Activated naive CD8-positive, alpha-beta T cell (primary cell): ENCODE measurements around the gene ATF6.

Experiments used
- H3K27ac Mint-ChIP-seq: one replicate; pipeline ENCODE4 v1.8.0; 2021; ENCODE audit warnings: mixed read lengths
- H3K27me3 Mint-ChIP-seq: one replicate; pipeline ENCODE4 v1.8.0; 2021; ENCODE audit warnings: mixed read lengths
- H3K36me3 Mint-ChIP-seq: one replicate; pipeline ENCODE4 v1.8.0; 2021; ENCODE audit warnings: mixed read lengths
- H3K4me1 Mint-ChIP-seq: one replicate; pipeline ENCODE4 v1.8.0; 2021; ENCODE audit warnings: low read depth, mixed read lengths
- H3K4me3 Mint-ChIP-seq: one replicate; pipeline ENCODE4 v1.8.0; 2021; ENCODE audit warnings: mild to moderate bottlenecking, mixed read lengths
- H3K9me3 Mint-ChIP-seq: one replicate; pipeline ENCODE4 v1.8.0; 2021; ENCODE audit warnings: low read depth, mixed read lengths

ATF6 gene

DNA sequence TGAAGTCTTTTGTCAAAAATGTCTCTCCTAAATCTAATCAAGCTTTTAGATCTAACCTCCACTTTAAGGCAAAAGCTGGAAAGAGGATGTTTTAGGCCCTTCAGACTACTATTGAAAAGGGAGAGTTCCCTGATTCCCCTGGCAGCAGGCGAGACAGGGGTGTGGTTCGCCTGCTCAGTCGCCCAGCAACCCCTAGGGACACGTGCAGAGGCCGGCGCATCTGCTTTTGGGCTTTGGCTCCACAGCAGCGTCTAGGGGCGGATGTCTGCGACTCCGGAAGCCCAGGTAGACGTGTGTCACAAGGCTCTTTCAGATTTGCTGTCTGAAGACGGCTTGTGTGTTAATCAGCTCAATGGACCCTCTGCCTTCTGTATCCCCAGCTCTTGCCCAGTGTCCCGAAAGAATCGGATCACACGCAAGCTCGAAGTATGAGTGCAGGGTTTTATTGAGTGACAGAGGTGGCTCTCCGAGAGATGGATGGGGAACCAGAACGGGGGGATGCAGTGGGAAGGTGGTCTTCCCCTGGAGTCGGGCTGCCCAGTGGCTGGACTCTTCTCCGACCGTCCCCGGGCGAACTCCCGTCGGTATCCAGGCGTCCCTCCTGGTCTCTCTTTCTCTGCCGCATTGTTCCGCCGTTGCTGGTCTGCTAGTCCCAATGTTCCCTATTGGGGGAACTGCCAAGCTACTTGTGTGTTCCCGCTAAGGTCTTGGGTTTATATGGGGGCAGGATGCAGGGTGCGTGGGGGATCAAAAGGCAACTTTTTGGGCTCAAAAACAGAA lies 212.1 kb downstream of the ATF6 start:
- Mint-ChIP-seq H3K27me3 (no peaks in the 10 kb centered on the region), H3K36me3 (no peaks in the 10 kb centered on the region), H3K4me1 (no peaks in the 10 kb centered on the region), H3K9me3 (no peaks in the 10 kb centered on the region), H3K4me3 (no peak overlapping the region), H3K27ac (no peak overlapping the region)

DNA sequence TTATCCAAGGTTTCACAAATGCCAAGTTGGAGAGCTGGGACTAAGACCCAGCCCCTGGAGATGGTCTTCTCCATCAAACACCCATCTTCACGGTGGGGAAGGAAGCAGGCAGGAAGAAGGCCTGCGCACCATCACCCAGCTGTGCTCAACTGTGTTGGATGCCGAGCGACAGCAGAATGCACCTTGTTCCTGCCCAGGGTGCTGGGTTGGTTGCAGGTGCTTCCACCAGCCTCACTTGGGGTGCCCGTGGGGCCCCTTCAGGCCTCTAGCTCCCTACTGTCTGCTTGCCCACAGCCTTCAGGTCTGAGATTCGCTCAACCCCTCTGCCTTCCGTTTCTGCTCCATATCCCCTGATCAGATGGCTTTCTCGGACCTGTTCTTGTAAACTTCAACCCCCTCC lies 215.0 kb downstream of the ATF6 start:
- H3K9me3 Mint-ChIP-seq, result no peaks in the 10 kb centered on the region
- no peaks in the 10 kb centered on the region for H3K36me3 Mint-ChIP-seq
- no peaks in the 10 kb centered on the region for H3K27me3 Mint-ChIP-seq
- H3K27ac Mint-ChIP-seq, result no peak overlapping the region
- no peak overlapping the region for H3K4me3 Mint-ChIP-seq
- H3K4me1 Mint-ChIP-seq, result no peaks in the 10 kb centered on the region

DNA sequence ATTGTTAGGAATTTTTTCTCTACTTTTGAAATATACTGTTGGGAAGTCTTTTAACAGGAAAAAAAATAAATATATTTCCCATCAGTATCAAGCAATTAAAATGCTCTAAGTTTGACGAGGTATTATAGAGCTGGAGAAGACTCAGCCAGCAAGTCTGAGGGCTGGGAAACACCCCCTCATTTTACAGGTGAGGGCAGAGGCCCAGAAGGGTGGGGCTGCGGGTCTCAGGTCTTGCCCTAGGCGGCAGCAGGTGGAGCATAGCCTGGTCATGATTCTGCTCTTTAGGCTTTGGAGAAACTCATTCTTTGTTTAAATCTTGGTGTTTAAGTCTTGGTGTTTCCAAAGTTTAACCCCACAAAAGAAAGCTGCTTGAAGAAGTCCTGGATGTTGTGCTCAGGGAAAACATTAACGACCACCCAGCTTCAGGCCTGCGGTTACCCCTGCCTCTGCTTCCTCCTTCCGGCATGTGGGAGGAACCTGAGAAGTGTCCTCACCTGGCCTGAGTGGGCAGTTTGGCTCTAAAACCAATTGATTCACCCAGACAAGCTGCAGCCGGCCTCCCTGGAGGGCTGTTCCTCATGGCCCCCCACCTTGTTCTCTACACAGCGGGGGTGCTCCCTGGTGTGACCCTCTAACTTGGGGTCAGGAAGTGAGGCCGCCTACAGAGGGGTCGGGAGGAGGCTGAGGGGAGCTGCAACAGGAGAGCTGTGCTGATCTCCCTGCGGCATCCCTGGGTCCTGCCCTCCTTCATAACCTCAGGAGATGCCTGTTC lies 215.8 kb downstream of the ATF6 start:
- no peak overlapping the region for H3K4me3 Mint-ChIP-seq
- no peaks in the 10 kb centered on the region for H3K36me3 Mint-ChIP-seq
- H3K9me3 Mint-ChIP-seq, result no peaks in the 10 kb centered on the region
- H3K27ac Mint-ChIP-seq, result no peak overlapping the region
- H3K4me1 Mint-ChIP-seq, result no peaks in the 10 kb centered on the region
- H3K27me3 Mint-ChIP-seq, result no peaks in the 10 kb centered on the region

DNA sequence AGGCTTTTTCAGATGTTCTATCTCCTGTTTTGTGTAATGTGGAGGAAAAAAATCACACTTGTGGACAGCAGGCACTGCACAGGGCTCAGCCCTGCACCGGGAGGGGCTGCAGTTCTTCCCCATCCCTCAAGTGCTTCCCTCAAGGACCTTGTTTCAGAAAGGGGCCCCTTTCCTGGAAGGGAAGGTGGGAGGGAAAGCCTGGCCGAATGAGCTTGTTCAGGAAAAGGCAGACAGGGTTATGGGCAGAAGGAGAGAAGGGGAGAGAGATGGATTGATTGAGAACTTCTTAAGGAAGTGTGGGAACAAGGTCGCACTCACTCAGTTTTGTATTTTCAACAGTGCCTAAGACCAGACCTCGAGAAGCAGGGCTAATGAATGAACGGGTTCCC lies 216.4 kb downstream of the ATF6 start:
- Mint-ChIP-seq H3K4me1 (no peaks in the 10 kb centered on the region), H3K36me3 (no peaks in the 10 kb centered on the region), H3K27me3 (no peaks in the 10 kb centered on the region)

DNA sequence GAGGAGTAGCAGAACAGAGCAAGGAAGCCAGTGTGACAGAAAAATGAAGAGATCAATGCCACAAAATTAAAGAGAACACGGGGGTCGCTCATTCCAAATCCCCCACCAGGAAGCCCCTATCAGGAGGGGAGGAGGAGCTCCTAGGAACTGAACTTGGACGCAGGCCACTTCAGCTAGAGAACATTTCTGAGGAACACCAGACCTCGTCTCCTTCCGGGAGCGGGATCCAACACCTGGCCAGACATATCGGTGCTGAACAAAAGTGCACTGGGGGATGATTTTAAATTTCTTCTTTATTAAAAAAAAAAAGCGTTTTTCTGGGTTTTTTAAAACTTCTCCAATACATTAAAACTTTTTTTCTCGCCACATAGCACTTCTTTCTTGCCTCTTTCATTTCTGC lies 216.8 kb downstream of the ATF6 start:
- Mint-ChIP-seq H3K36me3 (no peaks in the 10 kb centered on the region), H3K27me3 (no peaks in the 10 kb centered on the region), H3K4me3 (no peak overlapping the region), H3K27ac (no peak overlapping the region), H3K9me3 (peaks cover 5% of the 10 kb centered on the region), H3K4me1 (no peaks in the 10 kb centered on the region)

More for the DNA sequence above, 216.4 kb downstream of the ATF6 start:
- Mint-ChIP-seq H3K9me3 (peaks cover 5% of the 10 kb centered on the region), H3K4me3 (no peak overlapping the region), H3K27ac (no peak overlapping the region)

DNA sequence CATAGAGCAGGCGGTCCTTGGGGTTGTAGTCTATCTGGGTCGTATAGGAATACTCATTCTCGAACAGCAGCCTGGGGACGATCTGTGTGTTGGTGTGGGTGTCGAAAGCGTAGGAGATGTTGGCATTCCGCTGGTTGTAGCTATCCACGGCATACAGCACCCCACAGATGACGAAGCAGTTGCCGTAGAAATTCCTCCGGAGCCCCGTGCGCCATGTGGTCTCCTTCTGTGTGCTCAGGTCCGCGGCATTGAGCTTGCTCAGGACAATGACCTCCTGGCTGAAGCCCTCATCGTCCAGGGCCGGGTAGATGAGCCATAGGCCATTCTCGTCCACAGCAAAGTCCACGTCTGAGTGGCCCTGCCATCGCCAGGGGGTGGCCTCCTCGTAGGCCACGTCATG lies 217.6 kb downstream of the ATF6 start:
- Mint-ChIP-seq H3K4me1 (no peaks in the 10 kb centered on the region), H3K27ac (no peak overlapping the region), H3K36me3 (no peaks in the 10 kb centered on the region), H3K9me3 (peaks cover 5% of the 10 kb centered on the region), H3K27me3 (no peaks in the 10 kb centered on the region), H3K4me3 (no peak overlapping the region)

DNA sequence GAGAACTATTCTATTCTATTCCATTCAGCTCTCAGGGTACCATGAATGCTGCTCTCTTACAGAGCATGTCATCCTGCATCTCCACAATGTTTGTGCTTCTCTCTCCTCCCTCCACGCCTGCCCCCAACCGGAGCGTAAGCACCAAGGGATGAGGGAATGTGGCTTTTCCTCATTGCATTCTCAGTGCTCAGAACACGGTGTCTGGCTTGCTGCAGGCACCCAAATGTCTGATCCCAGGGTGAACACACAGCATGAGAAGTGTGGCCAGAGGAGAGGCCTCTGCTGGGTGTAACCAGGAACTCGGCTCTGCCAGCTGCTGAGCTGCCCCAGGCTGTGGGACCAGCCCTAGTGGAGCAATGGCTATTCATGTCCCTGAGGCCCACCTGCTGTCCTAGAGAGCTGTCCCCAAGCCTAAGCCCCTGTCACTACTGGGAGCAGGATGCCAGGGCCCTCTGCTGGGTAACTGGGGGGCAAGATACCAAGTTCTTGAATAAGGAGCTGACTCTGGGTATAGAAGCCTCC lies 219.2 kb downstream of the ATF6 start:
- Mint-ChIP-seq H3K4me3 (no peak overlapping the region), H3K36me3 (no peaks in the 10 kb centered on the region), H3K4me1 (no peaks in the 10 kb centered on the region), H3K27me3 (no peaks in the 10 kb centered on the region), H3K9me3 (peaks cover 5% of the 10 kb centered on the region), H3K27ac (no peak overlapping the region)

DNA sequence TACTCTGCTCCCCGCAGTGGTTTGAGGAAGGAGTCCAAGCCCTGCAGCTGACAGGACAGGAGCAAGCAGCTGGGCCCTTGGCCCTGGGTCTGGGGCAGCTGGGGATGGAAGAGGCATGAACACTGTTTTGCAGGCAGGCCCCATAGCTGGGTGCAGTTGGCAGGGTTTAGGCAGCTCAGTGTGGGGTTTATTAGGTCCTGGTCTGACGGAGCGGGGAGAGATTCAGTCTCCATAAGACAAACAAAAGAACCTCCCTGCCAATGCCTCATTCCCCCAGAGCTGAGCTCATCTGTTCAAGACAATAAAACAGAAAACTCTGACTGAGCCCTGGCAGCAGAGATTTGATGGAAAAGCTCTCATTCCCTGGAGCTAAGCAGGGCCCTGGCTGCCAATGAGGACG lies 220.2 kb downstream of the ATF6 start:
- H3K4me3 Mint-ChIP-seq, result no peak overlapping the region
- no peaks in the 10 kb centered on the region for H3K4me1 Mint-ChIP-seq
- H3K36me3 Mint-ChIP-seq, result no peaks in the 10 kb centered on the region

DNA sequence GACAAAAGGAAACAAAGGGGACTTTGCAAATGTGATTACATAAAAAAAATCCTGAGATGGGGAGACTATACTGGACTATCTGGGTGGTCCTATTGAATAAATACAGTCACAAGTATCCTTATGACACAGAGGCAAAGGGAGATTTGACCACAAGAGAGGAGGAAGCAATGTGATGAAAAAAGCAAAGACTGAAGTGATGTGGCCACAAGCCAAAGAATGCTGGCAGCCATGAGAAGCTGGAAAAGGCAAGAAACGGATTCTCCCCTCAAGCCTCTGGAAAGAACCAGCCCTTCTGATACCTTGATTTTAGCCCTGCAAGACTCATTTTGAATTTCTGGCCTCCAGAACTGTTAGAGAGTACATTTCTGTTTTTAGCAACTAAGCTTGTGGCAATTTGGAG lies 221.2 kb downstream of the ATF6 start:
- no peaks in the 10 kb centered on the region for H3K27me3 Mint-ChIP-seq
- no peaks in the 10 kb centered on the region for H3K36me3 Mint-ChIP-seq
- no peaks in the 10 kb centered on the region for H3K4me1 Mint-ChIP-seq
- no peak overlapping the region for H3K4me3 Mint-ChIP-seq
- H3K9me3 Mint-ChIP-seq, result peaks cover 5% of the 10 kb centered on the region
- H3K27ac Mint-ChIP-seq, result no peak overlapping the region

More for the DNA sequence above, 220.2 kb downstream of the ATF6 start:
- no peak overlapping the region for H3K27ac Mint-ChIP-seq
- H3K9me3 Mint-ChIP-seq, result peaks cover 5% of the 10 kb centered on the region
- H3K27me3 Mint-ChIP-seq, result no peaks in the 10 kb centered on the region

DNA sequence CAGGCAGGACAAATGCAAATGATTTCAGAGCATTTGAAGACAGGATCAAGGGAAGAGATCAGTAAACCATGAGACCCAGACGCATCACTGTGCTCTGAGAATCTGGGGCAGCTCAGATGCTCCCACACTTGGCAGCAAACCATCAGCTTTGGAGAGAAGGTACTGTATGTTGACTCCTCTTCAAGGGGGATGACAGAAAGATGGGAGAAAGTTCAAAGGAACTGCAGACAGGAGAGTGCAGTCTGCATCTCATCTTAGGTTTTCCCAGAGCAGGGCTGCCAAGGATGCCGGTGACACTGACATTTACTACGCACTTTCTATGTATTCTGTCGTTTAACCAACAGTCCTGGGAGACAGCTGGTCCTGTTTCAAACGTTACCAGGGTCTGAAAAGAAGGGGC lies 221.8 kb downstream of the ATF6 start:
- Mint-ChIP-seq H3K36me3 (no peaks in the 10 kb centered on the region), H3K27me3 (no peaks in the 10 kb centered on the region), H3K4me3 (no peak overlapping the region), H3K9me3 (peaks cover 5% of the 10 kb centered on the region), H3K27ac (no peak overlapping the region), H3K4me1 (no peaks in the 10 kb centered on the region)

DNA sequence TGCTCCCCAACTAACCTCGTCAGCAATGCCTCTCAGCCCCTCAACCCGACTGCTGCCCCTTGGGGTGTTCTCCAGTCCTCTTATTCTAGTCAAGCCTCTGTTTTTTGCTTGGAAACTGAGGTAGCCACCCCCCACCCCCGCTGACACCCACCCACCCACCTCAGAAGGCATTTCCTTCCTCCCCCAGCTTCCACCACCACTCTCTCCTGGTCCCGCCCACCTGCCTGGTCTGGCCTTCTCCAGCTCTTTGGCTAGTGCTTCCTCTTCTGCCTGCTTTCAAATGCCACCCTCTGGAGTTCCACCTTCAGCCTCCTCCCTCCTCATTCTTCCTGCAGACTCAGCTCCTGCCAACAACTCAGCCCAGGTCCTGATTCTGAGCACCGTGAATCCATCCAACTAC lies 222.3 kb downstream of the ATF6 start:
- no peaks in the 10 kb centered on the region for H3K4me1 Mint-ChIP-seq
- H3K36me3 Mint-ChIP-seq, result peaks cover 3% of the 10 kb centered on the region
- H3K9me3 Mint-ChIP-seq, result peaks cover 5% of the 10 kb centered on the region
- H3K27ac Mint-ChIP-seq, result no peak overlapping the region
- H3K27me3 Mint-ChIP-seq, result no peaks in the 10 kb centered on the region
- H3K4me3 Mint-ChIP-seq, result no peak overlapping the region

DNA sequence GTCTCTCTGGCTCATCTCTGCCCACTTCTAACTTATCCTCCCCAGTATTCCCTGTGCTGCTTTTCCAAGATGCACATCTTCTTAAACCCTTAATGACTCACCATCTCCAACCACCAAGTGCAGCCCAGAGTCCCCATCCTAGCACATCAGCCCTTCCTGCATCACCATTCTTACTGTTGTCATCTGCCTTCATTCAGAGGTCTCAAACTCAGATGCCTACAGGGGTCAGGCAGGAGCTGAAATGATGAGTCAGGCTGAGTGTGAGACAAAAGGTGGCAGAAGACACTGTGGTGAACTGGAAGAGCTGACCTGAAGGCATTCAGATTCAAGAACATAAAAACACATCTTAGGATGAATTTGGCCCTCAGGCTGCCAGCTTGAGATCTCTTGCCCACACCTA lies 223.0 kb downstream of the ATF6 start:
- no peaks in the 10 kb centered on the region for H3K27me3 Mint-ChIP-seq
- H3K4me3 Mint-ChIP-seq, result no peak overlapping the region
- H3K27ac Mint-ChIP-seq, result no peak overlapping the region
- peaks cover 5% of the 10 kb centered on the region for H3K36me3 Mint-ChIP-seq
- peaks cover 5% of the 10 kb centered on the region for H3K9me3 Mint-ChIP-seq
- H3K4me1 Mint-ChIP-seq, result no peaks in the 10 kb centered on the region

DNA sequence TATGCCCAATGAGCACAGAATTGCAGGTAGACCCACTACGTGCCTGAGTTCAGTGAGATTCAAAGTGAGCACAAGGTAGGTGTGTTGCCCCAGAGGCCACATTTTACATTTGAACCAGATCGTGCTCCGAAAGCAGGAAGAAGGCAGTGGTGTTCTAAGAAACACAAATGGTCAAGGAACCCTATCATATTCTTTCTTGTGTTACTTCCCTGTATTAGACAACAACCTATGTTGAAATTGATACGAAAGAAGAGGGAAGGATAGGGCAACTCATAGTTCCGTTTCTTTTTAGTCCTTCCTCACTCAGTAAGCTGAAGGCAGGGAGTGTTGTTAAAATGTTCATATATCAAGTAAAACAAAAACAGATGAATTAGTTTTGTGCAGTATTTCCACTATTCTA lies 223.7 kb downstream of the ATF6 start:
- Mint-ChIP-seq H3K27me3 (no peaks in the 10 kb centered on the region), H3K9me3 (peaks cover 5% of the 10 kb centered on the region), H3K4me1 (no peaks in the 10 kb centered on the region), H3K27ac (no peak overlapping the region), H3K36me3 (peaks cover 5% of the 10 kb centered on the region), H3K4me3 (no peak overlapping the region)

DNA sequence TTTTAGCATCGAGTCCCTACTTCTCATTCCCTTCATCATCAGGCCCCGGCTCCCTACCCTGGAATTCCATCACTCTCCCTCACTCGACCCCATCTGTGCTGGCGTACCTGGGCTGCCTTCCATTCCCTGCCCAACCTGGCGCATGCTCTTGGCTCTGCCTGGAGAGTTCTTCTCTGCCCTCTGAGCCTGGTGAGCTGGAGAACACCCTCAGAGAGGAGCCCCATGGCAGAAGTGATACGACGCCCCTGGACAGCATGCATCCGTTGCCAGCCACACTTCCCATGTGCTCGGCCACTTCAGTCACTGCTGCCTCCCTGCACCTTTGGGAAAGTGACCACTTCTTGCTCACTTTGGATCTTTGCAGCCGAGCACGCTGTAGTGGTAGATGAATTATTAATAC lies 227.5 kb downstream of the ATF6 start:
- peaks cover 7% of the 10 kb centered on the region for H3K36me3 Mint-ChIP-seq
- H3K4me1 Mint-ChIP-seq, result no peaks in the 10 kb centered on the region
- no peaks in the 10 kb centered on the region for H3K27me3 Mint-ChIP-seq
- no peak overlapping the region for H3K27ac Mint-ChIP-seq
- no peak overlapping the region for H3K4me3 Mint-ChIP-seq
- H3K9me3 Mint-ChIP-seq, result no peaks in the 10 kb centered on the region

DNA sequence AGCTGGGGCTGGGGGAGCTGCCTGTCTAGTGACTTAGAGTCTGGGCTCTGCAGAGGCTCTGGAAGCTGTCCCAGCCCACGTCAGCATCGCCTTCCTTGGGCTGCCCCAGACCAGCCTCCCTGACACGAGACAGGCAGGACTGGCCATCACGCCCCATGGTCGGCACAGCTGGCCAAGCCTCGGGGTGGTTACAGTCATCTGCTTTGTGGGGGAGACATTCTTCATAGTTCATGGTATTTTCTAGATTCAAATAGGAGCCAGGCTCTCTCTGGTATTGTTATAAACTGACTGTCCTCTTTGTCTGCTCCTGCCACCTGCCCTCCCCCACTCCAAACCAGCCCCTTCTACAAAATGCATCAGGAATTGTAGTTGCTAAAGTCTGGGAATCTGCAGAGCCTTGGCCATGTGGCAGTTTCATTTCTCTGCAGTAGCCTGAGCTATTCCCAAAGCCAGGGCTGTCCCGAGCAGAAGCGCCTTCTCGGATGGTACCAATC lies 228.1 kb downstream of the ATF6 start:
- peaks cover 7% of the 10 kb centered on the region for H3K36me3 Mint-ChIP-seq
- H3K27ac Mint-ChIP-seq, result no peak overlapping the region
- no peaks in the 10 kb centered on the region for H3K4me1 Mint-ChIP-seq
- H3K4me3 Mint-ChIP-seq, result no peak overlapping the region
- no peaks in the 10 kb centered on the region for H3K27me3 Mint-ChIP-seq
- H3K9me3 Mint-ChIP-seq, result no peaks in the 10 kb centered on the region
